A673 (cell line): ENCODE results near the gene SGCA. TPM values are rescaled to one million over a fixed set of nuclear protein-coding genes. Genes with fewer than 3 reads are reported as not detected.

ENCODE experiments used
- BruUV-seq: library from RNA; stranded (reverse); fragments of 400-500 nt; replicated peaks from 2 replicates; lab custom pipeline; 2021; lab: Mats Ljungman, UMichigan
- CTCF ChIA-PET: fragments of 300-600 bp; sonication (Branson Sonifier 250); formaldehyde crosslinking; loops from one replicate; lab custom pipeline; 2022; ENCODE audit warnings: antibody characterized with exemption; lab: Charles Lee
- POLR2A ChIA-PET: fragments of 300-600 bp; sonication (Branson Sonifier 250); formaldehyde crosslinking; loops from one replicate; lab custom pipeline; 2022; ENCODE audit warnings: antibody characterized with exemption; ENCODE audit not compliant: low non-redundant PET; lab: Charles Lee
- DNase-seq: peaks from one replicate; pipeline ENCODE4 v3.0.0-alpha.2; 2015; ENCODE audit warnings: low spot score
- H3K27ac ChIP-seq: fragments of 200-600 bp; sonication (generic); 2 replicates; pipeline ENCODE4 v1.5.1; 2016; ENCODE audit warnings: mixed run types, low read depth, mild to moderate bottlenecking, mixed read lengths, antibody characterized with exemption, low read length; ENCODE audit not compliant: poor library complexity, severe bottlenecking
- H3K27me3 ChIP-seq: fragments of 200-600 bp; sonication (generic); replicated peaks from 2 replicates; pipeline ENCODE4 v1.6.1; 2017; ENCODE audit warnings: mixed run types, low read depth, mild to moderate bottlenecking, mixed read lengths, antibody characterized with exemption, low read length; ENCODE audit not compliant: insufficient read depth, poor library complexity
- H3K36me3 ChIP-seq: fragments of 200-600 bp; sonication (generic); 2 replicates; pipeline ENCODE4 v1.6.1; 2016; ENCODE audit warnings: mixed run types, mild to moderate bottlenecking, mixed read lengths, antibody characterized with exemption, low read length; ENCODE audit not compliant: insufficient read depth, poor library complexity, severe bottlenecking
- H3K4me1 ChIP-seq: fragments of 200-600 bp; sonication (generic); 2 replicates; pipeline ENCODE4 v1.6.1; 2017; ENCODE audit warnings: mixed run types, mild to moderate bottlenecking, mixed read lengths, antibody characterized with exemption, low read length; ENCODE audit not compliant: insufficient read depth, poor library complexity, severe bottlenecking
- H3K4me3 ChIP-seq: fragments of 200-600 bp; sonication (generic); 2 replicates; pipeline ENCODE4 v1.5.1; 2016; ENCODE audit warnings: low read depth, mixed run types, mild to moderate bottlenecking, mixed read lengths, low read length; ENCODE audit not compliant: poor library complexity, severe bottlenecking
- H3K9me3 ChIP-seq: fragments of 200-600 bp; sonication (generic); 2 replicates; pipeline ENCODE4 v1.6.1; 2016; ENCODE audit warnings: mixed run types, low read depth, mild to moderate bottlenecking, mixed read lengths, antibody characterized with exemption, low read length; ENCODE audit not compliant: poor library complexity, severe bottlenecking
- CTCF ChIP-seq: fragments of 300-800, 200-600 bp; sonication (generic); conservative IDR thresholded peaks from 2 replicates; pipeline ENCODE4 v1.5.1; 2017; ENCODE audit warnings: low read depth, mild to moderate bottlenecking, antibody characterized with exemption, low read length, moderate library complexity, mixed read lengths
- EZH2 ChIP-seq: fragments of 200-600 bp; sonication (generic); IDR thresholded peaks from 2 replicates; pipeline ENCODE4 v1.6.1; 2017; ENCODE audit warnings: borderline replicate concordance, low read depth, mild to moderate bottlenecking, mixed read lengths, antibody characterized with exemption, low read length; ENCODE audit not compliant: poor library complexity, severe bottlenecking
- intact Hi-C: fragments of 100-400 bp; cut with micrococcal nuclease; formaldehyde crosslinking; loops from one replicate; pipeline ENCODE4 v1.10.0; 2022; ENCODE audit not compliant: unreplicated experiment
- total RNA-seq: library from RNA; stranded (reverse); gene quantifications from 2 replicates; pipeline ENCODE4 v1.2.3, GENCODE V29; 2021

The SGCA gene
- total RNA-seq, 1 experiment from 2014 or later, result not detected

DNA sequence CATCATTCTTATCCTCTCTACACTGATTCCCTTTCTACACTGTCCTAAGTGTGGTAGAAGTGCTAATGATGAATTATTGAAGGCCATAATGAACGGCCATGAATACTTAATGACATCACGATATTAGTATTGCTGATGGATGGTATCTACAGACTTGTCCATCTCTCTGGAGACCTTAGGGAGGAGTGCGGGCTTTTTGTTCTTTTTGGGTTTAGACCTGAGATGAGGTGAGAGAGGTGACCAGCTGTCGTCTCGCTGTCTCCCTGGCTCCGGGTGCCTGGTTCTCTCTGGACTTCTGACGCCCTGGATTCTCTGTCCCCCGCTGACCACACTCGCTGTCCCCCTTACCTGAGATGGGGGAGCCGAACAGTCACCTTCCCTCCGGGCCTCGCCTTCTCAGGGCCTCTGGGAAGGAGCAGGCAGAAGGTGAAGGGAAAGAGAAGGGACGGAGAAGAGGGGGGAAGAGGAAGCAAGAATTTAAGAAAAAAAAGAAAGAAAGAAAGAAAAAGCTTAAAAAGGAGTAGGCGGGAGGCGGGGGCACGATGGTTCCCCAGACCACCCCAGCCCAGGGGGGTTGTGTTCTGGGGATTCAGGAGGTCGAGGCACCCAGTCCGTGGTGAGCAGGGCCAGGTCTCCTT lies 17.1 kb downstream of the SGCA start:
- ChIA-PET CTCF (no interaction called here), POLR2A (no interaction called here)
- TF ChIP-seq CTCF, result no peak
- no peak for TF ChIP-seq EZH2
- intact Hi-C loops, result no loop called here
- DNase-seq, result no peak
- Histone ChIP-seq H3K4me1 (peaks cover 3% of the 10 kb centered on the region), H3K36me3 (no peaks in the 10 kb centered on the region), H3K27me3 (no peaks in the 10 kb centered on the region), H3K27ac (no peak overlapping the region), H3K9me3 (no peaks in the 10 kb centered on the region), H3K4me3 (no peak overlapping the region)
- no TSS peak for BruUV-seq

DNA sequence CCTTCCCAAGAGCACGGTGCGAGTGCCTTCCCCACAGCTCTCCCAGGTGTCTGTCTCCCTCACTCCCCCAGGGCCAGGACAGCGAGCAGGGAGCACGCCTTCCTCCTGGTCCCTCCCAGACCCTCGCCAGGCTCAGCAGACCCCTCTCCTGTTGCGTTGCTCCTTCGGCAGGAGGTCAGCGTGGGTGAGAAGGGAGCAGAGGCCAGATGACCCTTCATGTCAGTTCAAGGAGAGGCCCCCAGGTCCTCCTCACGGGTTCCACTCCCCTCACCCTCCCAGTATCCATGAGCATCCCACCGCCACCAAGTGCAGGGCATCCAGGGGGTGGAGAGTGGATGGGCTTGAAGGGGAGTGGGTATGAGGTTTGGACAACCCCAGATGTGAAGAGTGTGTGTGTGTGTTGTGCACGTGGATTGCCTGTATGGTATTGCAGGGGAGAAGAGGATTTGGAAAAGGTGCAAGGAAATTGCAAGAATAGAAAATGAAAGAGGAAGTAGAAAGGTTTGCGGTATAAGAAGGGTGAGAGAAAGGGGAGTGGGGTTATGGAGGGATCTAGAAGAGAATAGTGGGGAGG lies 17.7 kb downstream of the SGCA start:
- no peak overlapping the region for H3K27ac ChIP-seq

GRCh38 chr17:50184064-50184463 lies 18.3 kb downstream of the SGCA start:
- Histone ChIP-seq H3K36me3 (no peaks in the 10 kb centered on the region), H3K27ac (no peak overlapping the region), H3K9me3 (no peaks in the 10 kb centered on the region), H3K4me3 (no peak overlapping the region), H3K27me3 (no peaks in the 10 kb centered on the region), H3K4me1 (no peaks in the 10 kb centered on the region)
- CTCF ChIA-PET, result no interaction called here
- no peak for DNase-seq
- BruUV-seq, result no TSS peak
- intact Hi-C loops, result no loop called here
- TF ChIP-seq EZH2 (no peak), CTCF (no peak)
- POLR2A ChIA-PET, result no interaction called here

More for the DNA sequence above, 17.7 kb downstream of the SGCA start:
- no peaks in the 10 kb centered on the region for H3K4me1 ChIP-seq
- ChIA-PET POLR2A (no interaction called here), CTCF (no interaction called here)
- intact Hi-C loops, result no loop called here
- H3K4me3 ChIP-seq, result no peak overlapping the region
- TF ChIP-seq CTCF, result no peak
- no peak for TF ChIP-seq EZH2
- no peaks in the 10 kb centered on the region for H3K9me3 ChIP-seq
- no peak for DNase-seq
- H3K36me3 ChIP-seq, result no peaks in the 10 kb centered on the region
- no TSS peak for BruUV-seq
- H3K27me3 ChIP-seq, result no peaks in the 10 kb centered on the region
